HG03521 (cell line): ENCODE results near the gene PDLIM3.
"Not testable (repeated sequence)": the region's sequence is repeated elsewhere in the genome, so short reads cannot be mapped to it uniquely, and the experiment has no call there.

ENCODE experiments used
- ATAC-seq: cut with Tn5 transposase; IDR thresholded peaks from one replicate; pipeline ENCODE4 v1.9.1; 2021; ENCODE audit warnings: mild to moderate bottlenecking, moderate library complexity; ENCODE audit not compliant: unreplicated experiment

Gene PDLIM3

DNA sequence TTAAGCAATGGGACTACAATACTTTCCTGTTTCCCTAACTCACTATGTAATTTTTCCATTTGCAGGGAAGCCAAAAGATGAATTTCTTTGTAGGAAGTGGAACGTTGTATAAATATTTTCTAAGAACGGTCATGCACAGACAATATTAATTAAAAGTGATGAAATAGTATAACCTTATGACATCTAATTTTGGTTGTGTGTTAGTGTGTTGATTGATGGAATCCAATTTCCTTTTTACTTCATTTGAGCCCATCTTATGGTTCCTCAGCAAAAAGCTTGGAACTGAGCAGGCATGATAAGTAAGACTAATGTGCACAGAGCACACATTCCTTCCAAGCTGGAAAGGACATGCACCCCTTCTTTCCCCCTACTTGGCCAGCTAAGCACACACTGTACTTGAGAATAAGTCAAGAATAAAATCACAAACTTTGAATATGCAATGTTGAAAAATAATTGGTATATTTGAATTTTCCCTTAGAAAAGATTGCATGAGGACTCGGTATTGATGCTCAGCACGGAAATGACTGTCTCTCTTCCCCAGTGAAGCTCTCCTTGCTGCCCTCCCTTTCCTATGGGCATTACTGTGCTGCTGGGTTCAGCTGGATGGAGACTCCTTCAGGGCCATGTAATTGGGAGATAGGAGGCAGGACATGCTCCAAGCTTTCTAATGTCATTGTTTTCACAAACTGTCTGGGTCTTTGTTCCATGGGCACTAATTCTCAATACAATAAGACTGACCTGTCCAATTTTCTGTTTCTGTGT lies 19.2 kb upstream of the PDLIM3 start:
- no peak for ATAC-seq

DNA sequence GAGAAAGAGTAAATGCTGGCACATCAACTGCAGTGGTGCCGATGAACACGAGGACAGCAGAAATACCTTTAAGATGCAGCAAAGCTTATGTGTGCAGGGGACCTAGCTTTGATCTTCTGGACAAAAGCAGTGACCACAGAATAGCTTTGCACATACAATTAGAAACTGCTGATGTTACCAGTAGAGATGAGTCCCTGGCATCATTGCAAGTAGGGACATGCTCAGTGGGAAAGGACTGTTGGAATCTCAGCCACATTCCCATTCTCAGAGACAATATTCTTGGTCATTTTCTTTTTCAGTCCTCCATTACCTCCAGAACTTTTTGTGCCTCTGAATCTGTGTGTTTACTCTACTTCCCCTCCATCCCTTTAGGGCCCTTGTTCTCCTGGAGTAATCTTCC lies 16.9 kb upstream of the PDLIM3 start:
- no peak for ATAC-seq

DNA sequence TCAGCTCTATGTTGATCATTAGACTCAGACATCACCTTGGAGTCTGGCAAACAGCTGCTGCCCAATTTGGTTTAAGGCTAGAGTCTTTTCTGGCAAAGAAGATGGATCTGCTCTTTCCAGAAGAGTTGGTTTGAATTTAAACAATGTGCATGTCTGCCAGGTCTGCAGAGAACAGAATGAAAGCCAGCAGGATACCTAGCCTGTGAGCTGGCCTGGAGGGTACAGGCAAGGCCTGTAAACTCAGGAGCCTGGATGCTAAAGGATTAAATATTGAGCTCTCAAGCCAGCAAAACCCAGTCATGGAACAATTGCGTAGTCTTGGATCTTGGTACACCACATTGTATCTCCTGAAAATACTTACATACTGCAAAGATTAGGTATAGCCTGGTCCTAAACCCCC lies 15.6 kb upstream of the PDLIM3 start:
- no peak for ATAC-seq

DNA sequence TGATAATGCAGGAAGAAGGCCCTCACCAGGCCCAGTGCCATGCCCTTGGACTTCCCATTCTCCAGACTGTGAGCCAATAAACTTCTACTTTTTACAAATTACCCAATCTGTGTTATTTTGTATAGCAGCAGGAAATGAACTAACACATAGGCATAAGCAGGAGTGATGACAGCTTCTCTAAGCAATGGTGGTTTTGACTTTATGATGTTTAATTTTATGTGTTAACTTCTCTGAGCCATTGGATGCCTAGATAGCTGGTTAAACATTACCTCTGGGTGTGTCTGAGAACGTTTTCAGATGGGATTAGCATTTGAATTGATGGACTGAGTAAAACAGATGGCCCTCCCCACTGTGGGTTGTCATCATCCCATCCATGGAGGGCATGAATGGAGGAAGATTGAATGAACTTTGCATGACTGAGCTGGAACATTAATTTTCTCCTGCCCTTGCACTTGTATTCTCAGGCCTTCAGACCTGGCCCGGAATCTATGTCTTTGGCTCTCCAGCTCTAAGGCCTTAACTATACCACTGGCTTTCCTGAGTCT lies 13.9 kb upstream of the PDLIM3 start:
- ATAC-seq, result no peak

DNA sequence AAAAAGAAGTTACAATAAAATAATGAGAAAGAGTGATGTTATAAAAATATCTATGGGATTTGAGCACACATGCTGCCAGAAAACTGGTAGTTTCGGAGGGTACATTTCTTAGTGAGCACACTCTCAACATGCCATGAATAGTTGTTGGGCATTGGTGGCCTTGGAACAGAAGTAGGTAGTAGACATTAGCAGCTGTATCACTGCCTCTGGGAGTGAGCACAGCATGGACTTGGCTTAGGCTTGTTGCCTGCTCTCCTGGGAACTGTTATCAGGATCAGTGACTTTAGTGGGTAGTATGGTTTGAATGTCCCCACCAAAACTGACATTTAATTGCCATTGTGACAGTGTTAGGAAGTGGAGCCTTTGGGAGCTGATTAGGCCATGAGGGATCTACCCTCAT lies 13.3 kb upstream of the PDLIM3 start:
- ATAC-seq, result no peak

DNA sequence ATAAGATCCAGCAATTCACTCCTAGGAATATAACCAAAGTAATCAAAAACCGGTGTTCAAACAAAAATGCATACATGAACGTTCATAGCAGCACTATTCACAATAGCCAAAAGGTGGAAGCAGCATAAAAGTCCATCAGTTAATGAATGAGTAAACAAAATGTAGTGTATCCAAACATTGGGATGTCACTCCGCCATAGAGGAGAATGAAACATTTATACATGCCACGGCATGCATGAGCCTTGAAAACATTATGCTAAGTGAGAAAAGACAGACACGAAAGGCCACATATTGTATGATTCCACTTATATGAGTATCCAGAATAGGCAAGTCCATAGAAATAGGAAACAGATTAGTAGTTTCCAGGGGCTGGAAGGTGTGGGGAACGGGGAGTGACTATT lies 11.0 kb upstream of the PDLIM3 start:
- no peak for ATAC-seq

DNA sequence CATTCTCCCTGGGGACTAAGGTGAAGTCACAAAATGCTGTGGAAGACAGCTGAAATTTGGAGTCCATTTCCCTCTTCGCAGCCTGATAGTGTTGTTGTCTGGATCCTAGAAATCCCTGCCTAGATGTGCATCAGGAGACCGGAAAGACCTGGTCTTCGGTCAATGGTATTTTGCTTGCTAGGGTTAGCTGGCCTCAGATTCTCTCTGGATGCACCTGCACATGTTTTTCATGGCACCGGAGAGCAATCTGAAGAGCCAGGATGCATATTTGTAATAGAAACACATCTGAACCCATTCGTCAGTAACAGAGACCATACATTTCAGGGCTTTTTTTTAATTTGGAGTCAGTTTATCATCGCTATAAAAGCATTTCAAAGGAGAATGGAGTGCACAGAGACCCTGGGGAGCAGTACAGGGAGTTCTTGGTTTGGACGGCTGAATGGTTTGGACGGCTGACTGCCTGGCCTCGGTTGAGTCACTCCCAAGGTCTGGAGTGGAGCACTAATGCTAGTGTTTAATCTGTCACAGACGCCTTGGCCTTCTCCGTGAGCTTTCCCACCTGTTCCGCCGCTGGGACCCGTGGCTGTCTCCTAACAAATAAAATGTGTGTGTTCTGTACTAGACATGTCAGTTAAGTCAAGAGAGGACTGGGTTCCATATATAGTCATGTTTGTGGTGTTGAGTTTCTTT lies 7.5 kb upstream of the PDLIM3 start:
- no peak for ATAC-seq

DNA sequence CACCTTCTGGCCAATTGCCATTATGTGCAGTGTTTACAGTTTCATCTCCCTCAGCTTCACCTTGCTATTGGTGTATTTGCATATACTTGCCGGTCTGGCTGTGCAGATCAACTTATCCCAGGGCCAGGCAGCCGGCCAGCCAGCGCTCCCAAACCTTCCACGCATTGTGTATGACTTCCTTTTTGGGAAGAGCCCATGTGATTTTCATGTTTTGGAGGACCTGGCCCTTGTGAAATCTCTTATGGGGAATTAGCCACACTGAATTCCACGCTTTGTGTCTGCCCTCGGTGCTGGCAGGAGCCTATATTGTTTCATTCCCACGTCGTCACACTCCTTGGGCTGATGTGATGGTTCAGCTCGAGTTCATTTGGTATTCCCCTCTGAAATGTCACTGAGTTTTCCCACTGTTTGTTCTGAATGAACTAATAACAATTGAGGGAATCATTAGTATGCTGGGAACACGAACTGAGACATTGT lies 6.0 kb upstream of the PDLIM3 start:
- ATAC-seq, result no peak

DNA sequence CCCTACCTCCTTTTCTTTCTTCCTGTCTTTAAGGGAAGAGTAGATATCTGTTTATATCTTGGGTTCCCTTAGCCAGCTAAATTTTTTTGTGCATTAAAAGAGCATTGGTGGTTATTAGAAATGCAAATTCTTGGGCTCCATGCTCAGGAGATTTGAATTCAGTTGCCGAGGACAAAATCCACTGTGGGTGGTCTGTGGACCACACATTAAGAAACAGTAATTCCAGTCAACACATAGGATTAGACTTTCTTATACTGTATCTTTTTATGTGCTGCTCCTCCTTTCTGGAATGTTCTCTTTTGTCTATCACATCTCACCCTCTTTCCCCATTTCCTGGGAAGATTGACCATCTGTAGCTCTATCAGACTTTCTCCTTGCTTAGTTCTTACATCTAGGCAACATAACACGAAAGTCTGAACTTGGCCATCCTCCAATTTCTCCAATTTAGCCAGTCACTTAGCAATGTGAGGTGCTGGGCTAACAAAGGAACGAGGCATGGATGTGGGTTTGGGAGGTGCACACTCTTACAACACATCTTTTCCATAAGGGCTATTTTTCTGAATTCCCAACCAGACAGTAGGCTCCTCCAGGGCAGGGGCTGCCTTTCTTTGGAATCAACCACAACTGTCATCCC lies 5.3 kb upstream of the PDLIM3 start:
- no peak for ATAC-seq

DNA sequence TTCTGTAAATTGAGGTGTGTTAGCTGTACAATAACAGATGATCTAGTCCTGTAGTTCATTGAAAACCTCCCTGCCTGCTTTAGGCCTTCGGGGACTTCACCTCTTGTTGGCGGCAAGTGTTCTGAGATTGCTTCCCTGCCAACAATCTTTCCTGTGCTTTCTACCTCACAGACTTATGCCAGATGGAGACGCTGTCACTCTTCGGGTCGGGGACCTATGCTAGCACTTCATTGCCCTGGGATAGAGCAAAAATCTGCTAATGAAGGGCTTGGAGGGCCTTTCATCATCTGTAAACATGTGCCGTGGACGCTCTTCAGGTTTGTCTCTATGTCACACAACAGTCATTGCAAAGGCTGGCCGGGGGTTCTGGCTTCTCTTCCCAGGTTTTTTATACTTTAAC lies 4.7 kb upstream of the PDLIM3 start:
- ATAC-seq, result no peak

DNA sequence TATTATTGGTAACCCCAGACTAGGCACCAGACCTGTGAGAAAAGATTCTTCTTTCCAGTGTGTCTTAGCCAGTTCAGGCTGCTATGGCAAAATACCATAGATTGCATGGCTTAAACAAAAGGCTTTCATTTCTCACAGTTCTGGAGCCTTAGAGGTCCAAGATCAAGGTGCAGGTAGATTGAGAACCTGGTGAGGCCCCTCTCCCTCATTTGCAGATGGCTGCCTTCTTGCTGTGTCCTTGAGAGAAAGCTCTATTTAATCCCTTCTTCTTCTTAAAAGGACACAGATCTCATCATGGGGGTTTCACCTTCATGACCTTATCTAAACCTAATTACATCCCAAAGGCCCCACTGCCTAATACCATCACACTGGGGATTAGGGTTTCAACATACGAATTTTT lies 3.5 kb upstream of the PDLIM3 start:
- ATAC-seq, result no peak

DNA sequence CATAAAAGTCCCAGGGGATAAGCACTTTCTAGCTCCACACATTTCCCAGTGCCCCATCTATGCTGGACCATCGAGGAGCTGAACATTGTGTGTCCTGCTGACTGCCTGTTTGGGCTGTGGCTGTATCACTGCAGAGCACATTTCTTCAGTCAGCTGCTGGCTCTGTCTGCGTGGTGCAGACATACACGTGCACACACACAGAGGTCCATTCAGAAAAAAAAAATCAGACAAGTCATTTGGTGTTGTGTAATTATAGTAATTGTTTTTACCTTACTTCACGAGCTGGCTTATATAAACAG lies 1.1 kb upstream of the PDLIM3 start:
- no peak for ATAC-seq

DNA sequence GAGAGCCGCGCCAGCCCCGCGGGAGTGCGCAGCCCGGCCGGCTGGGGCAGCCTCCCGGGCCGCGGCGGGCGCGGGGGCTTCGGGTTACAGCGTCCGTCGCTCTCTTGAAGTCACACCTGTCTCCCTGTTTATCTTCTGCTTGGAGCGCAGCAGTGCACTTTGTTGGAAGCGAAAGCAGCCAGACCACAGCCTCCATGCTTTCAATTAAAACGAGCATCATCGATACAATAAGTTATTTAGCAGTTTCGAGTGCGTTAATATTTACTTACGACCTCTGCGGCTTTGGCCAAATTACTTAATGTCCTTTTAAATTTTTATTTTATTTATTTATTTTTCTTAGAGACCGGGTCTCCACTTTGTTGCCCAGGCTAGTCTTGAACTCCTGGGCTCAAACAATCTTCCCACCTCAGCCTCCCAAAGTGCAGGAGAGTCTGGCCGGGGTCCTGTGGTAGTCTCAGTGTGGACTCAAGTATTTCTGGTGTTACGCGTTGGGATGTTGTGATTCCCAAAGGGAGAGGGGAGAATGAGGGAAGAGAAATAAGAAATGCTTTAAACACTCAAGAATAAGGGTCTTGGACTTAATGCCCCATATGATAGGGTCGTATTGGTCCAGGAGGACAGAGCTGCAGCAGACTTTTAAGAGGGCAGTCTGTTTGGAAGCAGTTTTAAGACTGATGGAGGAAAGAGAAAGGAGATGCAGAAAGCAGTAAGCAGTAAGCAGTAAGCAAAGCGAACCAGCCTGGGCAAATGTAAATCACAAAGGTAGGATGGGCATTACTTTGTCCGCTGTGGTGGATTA lies 504 bp upstream of the PDLIM3 start:
- ATAC-seq, result no peak

DNA sequence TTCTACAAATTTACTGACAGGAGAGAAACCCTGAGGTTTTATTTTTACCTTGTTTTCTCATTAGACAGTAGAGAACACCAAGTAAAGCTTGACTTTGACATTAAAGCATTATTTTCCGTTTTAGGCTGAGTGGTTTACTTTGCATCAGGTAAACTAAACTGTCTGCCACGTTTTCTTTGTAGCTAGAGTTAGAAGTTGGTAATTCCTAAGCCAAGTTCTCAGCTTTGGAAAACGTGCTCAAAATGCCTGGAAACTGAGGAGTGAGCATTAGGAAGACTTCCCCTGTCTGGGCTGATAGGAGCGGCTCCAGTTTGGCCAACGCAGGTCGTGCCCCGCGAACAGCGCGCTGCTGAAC lies 819 bp downstream of the PDLIM3 start:
- no peak for ATAC-seq

DNA sequence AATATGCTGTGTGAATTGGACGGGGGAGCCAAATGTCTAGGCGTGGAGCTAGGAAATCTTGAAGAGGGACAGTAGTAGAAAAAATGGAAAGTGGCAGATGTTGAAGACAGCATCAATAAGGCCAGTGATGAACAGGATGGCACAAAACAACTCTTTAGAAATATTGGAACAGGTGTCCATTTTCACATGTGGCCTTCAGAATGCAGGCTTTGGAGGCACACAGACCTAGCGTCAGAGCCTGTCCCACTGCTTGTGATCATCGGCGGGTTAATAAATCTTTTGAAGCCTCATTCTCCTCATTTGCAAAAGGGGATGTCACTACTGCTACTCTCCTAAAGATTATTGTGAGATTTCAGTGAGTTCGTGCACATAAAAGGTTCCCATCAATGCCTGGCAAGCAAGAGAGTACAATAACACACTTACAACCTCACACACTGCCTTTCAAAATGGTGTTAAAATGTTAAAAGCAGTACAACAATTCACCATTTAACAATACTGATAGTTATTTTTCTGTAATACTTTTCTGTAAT lies 2.4 kb downstream of the PDLIM3 start:
- ATAC-seq, result no peak

DNA sequence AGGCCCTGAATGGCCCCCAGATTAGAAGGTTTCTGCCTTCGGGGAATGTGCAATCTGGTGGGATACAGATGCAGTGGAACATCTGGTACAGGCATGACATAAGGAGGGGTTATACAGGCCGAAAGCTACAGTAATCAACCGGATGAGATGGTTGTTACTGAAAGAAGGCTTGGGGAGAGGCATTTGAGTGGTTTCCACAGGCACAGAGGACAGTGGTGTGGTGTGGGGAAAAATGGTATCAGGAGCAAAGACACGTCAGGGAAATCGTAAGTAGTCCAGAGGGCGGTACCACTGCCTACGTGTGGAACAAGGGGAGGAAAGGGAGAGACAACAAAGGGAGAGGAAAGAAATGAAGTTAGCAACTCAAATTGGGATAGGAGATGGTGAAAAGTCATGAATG lies 3.0 kb downstream of the PDLIM3 start:
- no peak for ATAC-seq

DNA sequence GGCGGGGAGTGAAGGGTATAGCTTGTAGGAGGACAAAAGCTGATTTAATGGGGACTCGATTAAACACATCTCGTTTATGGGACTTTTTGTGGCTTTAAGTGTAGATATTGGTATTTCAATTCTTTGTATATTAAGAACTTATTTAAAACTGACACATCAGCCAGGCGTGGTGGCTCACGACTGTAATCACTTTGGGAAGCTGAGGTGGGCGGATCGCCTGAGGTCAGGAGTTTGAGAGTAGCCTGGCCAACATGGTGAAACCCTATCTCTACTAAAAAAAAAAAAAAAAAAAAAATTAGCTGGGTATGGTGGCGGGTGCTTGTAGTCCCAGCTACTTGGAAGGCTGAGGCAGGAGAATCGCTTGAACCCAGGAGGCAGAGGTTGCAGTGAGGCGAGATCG lies 3.7 kb downstream of the PDLIM3 start:
- not testable (repeated sequence) for ATAC-seq

DNA sequence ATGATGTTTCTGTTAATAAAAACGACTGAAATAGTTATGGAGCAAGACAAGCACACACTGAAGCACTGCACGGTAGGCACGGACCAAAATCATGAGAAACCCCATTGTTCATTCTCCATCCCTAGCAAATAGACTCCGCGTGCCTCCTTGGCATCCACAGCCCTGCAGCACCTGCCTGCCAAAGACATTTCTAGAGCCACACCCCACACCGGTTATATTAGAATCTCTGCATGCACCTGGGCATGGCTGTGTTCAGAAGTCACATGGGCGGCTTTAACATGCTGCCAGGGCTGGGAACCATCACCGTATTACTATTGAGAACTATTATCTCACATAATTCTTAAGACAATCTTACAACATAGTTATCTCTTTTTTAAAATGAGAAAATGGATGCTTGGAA lies 5.9 kb downstream of the PDLIM3 start:
- no peak for ATAC-seq

DNA sequence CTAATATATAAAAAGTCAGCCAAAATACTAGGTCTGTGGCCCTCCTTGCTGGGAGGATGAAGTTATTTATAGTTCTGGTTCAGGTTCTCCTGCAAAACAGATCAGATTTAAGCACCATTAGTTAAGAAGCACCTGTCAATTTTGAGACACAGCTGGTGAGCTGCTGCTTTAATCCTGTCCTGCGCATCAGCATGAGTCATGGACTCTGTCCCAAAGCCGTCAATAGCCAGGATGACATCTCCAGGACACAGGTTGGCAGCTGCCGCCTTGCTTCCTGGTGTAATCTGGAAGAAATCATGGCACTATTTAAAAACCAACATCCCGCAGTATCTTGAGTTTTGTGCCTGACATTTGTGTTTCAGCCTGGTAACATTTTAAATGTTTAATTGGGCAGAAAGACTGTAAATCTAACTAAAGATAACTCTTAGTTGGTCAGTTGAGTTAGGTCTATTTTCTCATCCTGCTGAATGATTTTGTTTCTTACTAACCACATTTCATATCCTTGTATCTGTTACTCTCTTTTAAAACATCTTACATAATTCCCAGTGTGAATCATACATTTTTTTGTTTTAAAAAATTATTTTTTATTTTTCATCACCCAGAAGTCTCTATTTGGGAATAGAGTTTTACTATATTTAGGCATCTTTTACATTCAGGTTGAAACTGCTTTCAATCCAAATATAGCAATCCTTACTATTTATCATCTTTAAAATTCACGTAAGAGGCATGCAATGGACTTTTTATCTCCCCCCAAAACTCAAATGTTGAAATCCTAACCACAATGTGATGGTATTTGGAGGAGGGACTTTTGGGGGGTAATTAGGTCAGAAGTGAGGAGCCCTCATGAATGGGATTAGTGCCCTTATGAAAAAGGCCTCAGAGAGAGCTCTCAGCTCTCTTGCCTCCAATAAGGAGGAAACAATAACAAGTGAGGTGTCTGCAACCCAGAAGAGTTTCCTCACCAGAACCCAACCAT lies 10.1 kb downstream of the PDLIM3 start:
- ATAC-seq, result no peak

DNA sequence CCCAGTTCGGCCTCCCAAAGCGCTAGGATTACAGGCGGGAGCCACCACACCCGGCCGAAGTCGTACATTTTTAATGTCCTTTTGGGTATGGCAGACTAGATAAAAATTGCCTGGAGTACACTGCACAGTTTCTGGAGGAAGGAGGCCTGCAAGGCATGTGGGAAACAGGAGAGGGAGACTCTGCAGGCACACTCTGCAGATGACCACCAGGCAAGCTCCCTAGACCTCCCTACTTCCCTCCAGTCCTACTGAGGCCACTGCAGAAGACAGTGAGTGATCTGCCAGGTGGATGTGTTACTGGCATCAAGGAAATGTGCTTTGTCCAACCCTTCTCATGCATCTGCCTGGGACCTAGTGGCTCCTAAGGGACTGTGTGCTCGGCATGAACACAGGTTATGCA lies 11.4 kb downstream of the PDLIM3 start:
- no peak for ATAC-seq
